ENCODE measurements around the gene ZNF384.

GRCh38 chr12:6626654-6627283, 62.4 kb downstream of the ZNF384 start:
- TF ChIP-seq REST (IDR thresholded peaks at IDR 0.05; ENCODE audit: low read depth) (no peak), EP300 (IDR thresholded peaks at IDR 0.05; ENCODE audit: borderline replicate concordance) (no peak), YY1 (IDR thresholded peaks at IDR 0.05; ENCODE audit: low read depth) (no peak), TCF12 (IDR thresholded peaks at IDR 0.05; ENCODE audit: low read depth) (no peak), EGR1 (IDR thresholded peaks at IDR 0.05) (no peak), FOXM1 (IDR thresholded peaks at IDR 0.05; ENCODE audit: borderline replicate concordance, low read depth) (no peak)

Measured in Ishikawa (cell line).